ENCODE measurements around the gene CLEC16A.

GRCh38 chr16:11011326-11011725, 67.0 kb downstream of the CLEC16A start:
- TF ChIP-seq CTCF (IDR thresholded peaks at IDR 0.05): no peak
- no peak for TF ChIP-seq POLR2A (IDR thresholded peaks at IDR 0.05)
